ENCODE data around the gene C18orf32. TPM values are rescaled to one million over a fixed set of nuclear protein-coding genes. Genes with fewer than 3 reads are reported as not detected.
"Not testable (repeated sequence)": the region's sequence is repeated elsewhere in the genome, so short reads cannot be mapped to it uniquely, and the experiment has no call there.

The C18orf32 gene
- total RNA-seq, 6 donors from 2014 or later = 17.8 to 68.8 (median 56.5) TPM

DNA sequence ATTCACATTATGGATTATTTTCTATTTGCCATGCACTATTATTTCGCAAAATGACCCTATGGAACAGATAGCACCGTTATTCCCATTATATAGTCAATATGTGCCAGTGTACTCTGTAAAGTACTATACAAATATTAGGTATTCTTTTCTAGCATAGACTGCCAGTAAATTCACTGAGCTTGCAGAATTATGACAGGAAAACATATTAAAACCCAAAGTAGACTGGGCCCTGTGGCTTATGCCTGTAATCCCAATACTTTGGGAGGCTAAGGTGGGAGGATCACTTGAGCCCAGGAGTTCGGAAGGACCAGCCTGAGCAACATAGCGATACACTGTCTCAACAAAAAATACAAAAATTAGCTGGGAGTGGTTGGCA is 25.4 kb downstream of the C18orf32 start:
- ATAC-seq (ENCODE audit: low FRiP score in 2 of 2) (no peak), DNase-seq (no peak)
- no peaks in the 10 kb centered on the region for H3K36me3 ChIP-seq
- H3K4me1 ChIP-seq = peaks cover 9 to 33% (median 18%) of the 10 kb centered on the region in 4 donors
- H3K27me3 ChIP-seq = no peaks in the 10 kb centered on the region
- TF ChIP-seq EP300 (IDR thresholded peaks at IDR 0.05) = no peak
- H3K9me3 ChIP-seq = no peaks in the 10 kb centered on the region
- WGBS, 2 donors = 91 to 93% methylated on average over 4 of the region's 4 CpGs
- H3K4me3 ChIP-seq = no peak overlapping the region
- H3K27ac ChIP-seq = no peak overlapping the region

DNA sequence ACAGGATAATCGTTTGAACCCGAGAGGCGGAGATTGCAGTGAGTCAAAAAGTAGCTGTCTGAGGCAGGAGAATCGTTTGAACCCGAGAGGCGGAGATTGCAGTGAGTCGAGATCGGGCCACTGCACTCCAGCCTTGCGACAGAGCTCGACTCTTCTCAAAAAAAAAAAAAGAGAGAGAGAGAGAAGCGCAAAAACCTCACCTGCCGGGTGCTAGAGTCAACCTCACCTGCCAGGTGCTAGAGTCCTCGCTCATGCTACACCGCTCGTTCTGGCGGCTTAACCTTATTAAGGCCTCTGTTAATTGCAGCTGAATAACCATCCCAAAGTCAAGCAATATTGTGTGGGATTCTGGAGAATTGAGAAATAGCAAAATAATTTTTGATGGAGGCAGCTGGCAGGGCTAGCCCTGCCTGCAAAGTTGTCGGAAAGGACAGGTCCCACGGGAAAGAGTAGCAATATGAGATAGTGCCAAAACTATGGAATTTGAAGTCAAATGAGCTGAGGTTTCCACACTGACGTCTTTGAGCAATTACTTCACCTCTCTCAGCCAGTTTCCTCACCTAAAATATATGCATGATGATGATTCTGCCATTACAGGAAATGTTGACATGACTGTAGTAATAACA is 25.9 kb downstream of the C18orf32 start:
- 42 to 64% methylated on average over 19 of the region's 19 CpGs for WGBS, 2 donors
- Histone ChIP-seq H3K4me1 (peaks cover 9 to 34% (median 18%) of the 10 kb centered on the region in 4 donors), H3K27ac (peak overlapping the region; percentile 85 to 95 (median 89)), H3K27me3 (no peaks in the 10 kb centered on the region), H3K4me3 (peak overlapping the region; percentile 78 to 99 (median 89)), H3K36me3 (no peaks in the 10 kb centered on the region), H3K9me3 (no peaks in the 10 kb centered on the region)
- ATAC-seq (ENCODE audit: low FRiP score in 2 of 2) (peak in 1 of 2 donors; percentile 21), DNase-seq (peak in 1 of 2 donors; percentile 31)
- TF ChIP-seq EP300 (IDR thresholded peaks at IDR 0.05) = no peak
- TF ChIP-seq, protein P1, sequence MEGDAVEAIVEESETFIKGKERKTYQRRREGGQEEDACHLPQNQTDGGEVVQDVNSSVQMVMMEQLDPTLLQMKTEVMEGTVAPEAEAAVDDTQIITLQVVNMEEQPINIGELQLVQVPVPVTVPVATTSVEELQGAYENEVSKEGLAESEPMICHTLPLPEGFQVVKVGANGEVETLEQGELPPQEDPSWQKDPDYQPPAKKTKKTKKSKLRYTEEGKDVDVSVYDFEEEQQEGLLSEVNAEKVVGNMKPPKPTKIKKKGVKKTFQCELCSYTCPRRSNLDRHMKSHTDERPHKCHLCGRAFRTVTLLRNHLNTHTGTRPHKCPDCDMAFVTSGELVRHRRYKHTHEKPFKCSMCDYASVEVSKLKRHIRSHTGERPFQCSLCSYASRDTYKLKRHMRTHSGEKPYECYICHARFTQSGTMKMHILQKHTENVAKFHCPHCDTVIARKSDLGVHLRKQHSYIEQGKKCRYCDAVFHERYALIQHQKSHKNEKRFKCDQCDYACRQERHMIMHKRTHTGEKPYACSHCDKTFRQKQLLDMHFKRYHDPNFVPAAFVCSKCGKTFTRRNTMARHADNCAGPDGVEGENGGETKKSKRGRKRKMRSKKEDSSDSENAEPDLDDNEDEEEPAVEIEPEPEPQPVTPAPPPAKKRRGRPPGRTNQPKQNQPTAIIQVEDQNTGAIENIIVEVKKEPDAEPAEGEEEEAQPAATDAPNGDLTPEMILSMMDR (IDR thresholded peaks at IDR 0.05) = no peak
- TF ChIP-seq POLR2A (IDR thresholded peaks at IDR 0.05) = no peak
- no peak for TF ChIP-seq POLR2AphosphoS5 (IDR thresholded peaks at IDR 0.05)

DNA sequence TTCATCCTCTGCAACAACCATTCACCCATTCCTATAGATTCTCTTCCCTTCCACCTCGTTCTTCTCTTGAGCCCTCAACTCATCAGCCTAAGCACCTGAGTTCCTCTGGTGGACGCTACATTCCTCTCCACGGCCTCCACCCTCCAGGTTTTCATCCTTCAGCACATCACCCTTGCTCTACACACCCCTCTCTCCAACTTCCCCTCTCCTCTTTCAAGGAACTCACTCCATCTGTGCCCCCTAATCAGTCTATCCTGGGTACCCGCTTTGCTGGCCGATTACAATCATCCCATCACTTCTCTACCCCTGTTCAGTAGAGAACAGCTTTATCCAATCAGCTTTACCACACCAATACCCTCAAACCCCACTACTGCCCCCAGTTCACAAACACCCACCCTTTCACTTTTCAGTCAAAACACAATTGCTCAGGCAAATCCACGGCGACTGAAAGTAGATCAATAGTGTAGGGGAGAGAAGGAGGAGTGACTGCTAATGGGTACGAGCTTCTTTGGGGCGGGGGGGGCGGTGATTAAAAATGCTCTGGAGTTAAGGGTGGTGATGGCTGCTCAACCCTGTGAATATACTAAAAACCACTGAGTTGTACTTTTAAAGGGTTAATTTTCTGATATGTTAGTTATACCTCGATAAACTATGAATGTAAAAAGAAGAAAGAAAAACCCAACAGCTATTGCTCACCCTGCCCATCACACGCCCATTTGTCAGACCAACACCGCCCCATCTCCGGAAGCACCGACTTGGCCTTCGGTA is 27.4 kb downstream of the C18orf32 start:
- ATAC-seq (ENCODE audit: low FRiP score in 2 of 2) (peak in 1 of 2 donors; percentile 80), DNase-seq (no peak)
- 14 to 23% methylated on average over 16 of the region's 16 CpGs for WGBS, 2 donors
- Histone ChIP-seq H3K36me3 (no peaks in the 10 kb centered on the region), H3K4me3 (peak overlapping the region; percentile 78 to 99 (median 89)), H3K9me3 (no peaks in the 10 kb centered on the region), H3K27ac (peak overlapping the region; percentile 85 to 95 (median 89)), H3K27me3 (no peaks in the 10 kb centered on the region), H3K4me1 (peaks cover 9 to 34% (median 18%) of the 10 kb centered on the region in 4 donors)
- TF ChIP-seq, protein P1 (IDR thresholded peaks at IDR 0.05) = no peak
- TF ChIP-seq POLR2A (IDR thresholded peaks at IDR 0.05) (no peak), EP300 (IDR thresholded peaks at IDR 0.05) (no peak)

DNA sequence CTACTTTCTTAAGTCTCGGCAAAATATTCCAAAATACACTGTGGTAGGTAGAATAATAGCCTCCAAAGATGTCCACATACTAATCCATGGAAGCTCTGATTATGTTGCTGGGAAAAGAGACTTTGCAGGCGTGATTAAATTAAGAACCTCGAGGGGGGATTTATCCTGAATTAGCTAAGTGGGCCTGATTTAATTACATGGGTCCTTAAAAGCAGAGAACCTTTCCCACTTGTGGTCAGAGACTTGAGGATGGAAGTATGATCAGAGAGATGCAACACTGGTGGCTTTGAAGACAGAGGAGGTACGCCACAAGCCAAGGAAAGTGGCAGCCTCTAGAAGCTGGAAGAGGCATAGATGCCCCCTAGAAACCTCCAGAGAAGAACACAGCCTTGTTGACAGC is 29.4 kb downstream of the C18orf32 start:
- WGBS, 2 donors = 94 to 99% methylated on average over 4 of the region's 4 CpGs
- Histone ChIP-seq H3K36me3 (peaks cover 0 to 5% (median 0%) of the 10 kb centered on the region in 4 donors), H3K27ac (no peak overlapping the region), H3K4me1 (peaks cover 9 to 34% (median 18%) of the 10 kb centered on the region in 4 donors), H3K4me3 (no peak overlapping the region), H3K27me3 (no peaks in the 10 kb centered on the region), H3K9me3 (no peaks in the 10 kb centered on the region)
- DNase-seq = no peak
- no peak for ATAC-seq (ENCODE audit: low FRiP score in 2 of 2)
- TF ChIP-seq POLR2A (IDR thresholded peaks at IDR 0.05) = no peak
- TF ChIP-seq, protein P1 (IDR thresholded peaks at IDR 0.05) = no peak
- no peak for TF ChIP-seq EP300 (IDR thresholded peaks at IDR 0.05)
- TF ChIP-seq POLR2AphosphoS5 (IDR thresholded peaks at IDR 0.05) = no peak

DNA sequence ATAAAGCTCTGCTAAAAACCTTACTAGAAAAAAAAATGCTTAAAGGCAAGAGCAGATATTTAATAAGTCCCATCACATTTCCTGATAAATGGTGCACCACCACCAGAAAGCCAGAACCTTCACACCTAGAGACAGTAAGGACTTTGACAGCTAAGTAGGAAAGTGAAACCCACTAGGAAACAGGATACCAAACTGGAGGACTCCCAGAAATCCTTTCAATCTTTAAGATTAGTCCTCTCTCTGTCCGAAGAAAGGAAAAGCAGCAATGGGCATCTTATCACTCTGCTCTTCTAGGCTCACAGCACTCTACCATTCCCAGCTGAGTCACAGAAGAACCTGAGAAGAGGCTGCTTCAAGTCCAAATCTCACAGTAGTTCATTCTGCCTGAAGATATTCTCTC is 30.2 kb downstream of the C18orf32 start:
- TF ChIP-seq POLR2A (IDR thresholded peaks at IDR 0.05) (no peak), POLR2AphosphoS5 (IDR thresholded peaks at IDR 0.05) (no peak), EP300 (IDR thresholded peaks at IDR 0.05) (no peak)
- TF ChIP-seq, protein P1 (IDR thresholded peaks at IDR 0.05) = no peak
- Histone ChIP-seq H3K27me3 (no peaks in the 10 kb centered on the region), H3K36me3 (peaks cover 0 to 5% (median 0%) of the 10 kb centered on the region in 4 donors), H3K4me1 (peaks cover 9 to 34% (median 18%) of the 10 kb centered on the region in 4 donors), H3K27ac (no peak overlapping the region), H3K9me3 (no peaks in the 10 kb centered on the region), H3K4me3 (no peak overlapping the region)
- ATAC-seq (ENCODE audit: low FRiP score in 2 of 2) (no peak), DNase-seq (no peak)
- 35 to 65% methylated on average over 1 of the region's 1 CpG for WGBS, 2 donors

DNA sequence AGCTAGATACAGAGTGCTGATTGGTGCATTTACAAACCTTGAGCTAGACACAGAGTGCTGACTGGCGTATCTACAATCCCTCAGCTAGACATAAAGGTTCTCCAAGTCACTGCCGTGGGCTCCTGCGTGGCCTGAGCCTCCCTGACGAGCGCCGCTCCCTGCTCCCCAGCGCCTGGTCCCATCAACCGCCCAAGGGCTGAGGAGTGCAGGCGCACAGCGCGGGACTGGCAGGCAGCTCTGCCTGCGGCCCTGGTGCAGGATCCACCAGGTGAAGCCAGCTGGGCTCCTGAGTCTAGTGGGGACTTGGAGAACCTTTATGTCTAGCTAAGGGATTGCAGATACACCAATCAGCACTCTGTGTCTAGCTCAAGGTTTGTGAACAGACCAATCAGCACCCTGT is 34.5 kb downstream of the C18orf32 start:
- not testable (repeated sequence) for H3K27ac ChIP-seq

More for the DNA sequence above, 34.5 kb downstream of the C18orf32 start:
- H3K4me1 ChIP-seq; ATAC-seq (ENCODE audit: low FRiP score in 2 of 2); H3K27me3 ChIP-seq; H3K36me3 ChIP-seq; H3K4me3 ChIP-seq: not testable (repeated sequence)
- 81% methylated on average over 4 of the region's 12 CpGs; no CpG with 5 or more reads in 1 of the 2 donors for WGBS, 2 donors
- peak in 1 of 2 donors; percentile 25 for DNase-seq
- H3K9me3 ChIP-seq = peaks cover 8 to 29% (median 21%) of the 10 kb centered on the region in 4 donors

All from upper lobe of left lung (tissue), 6 donors.